GM18526 (cell line): ENCODE data around the gene OVOL3.

Experiments used
- POLR2A ChIP-seq: IDR thresholded peaks from 3 replicates; pipeline ENCODE4 v1.6.1; 2011; ENCODE audit not compliant: insufficient read length; ENCODE audit errors: extremely low read depth

The OVOL3 gene

DNA sequence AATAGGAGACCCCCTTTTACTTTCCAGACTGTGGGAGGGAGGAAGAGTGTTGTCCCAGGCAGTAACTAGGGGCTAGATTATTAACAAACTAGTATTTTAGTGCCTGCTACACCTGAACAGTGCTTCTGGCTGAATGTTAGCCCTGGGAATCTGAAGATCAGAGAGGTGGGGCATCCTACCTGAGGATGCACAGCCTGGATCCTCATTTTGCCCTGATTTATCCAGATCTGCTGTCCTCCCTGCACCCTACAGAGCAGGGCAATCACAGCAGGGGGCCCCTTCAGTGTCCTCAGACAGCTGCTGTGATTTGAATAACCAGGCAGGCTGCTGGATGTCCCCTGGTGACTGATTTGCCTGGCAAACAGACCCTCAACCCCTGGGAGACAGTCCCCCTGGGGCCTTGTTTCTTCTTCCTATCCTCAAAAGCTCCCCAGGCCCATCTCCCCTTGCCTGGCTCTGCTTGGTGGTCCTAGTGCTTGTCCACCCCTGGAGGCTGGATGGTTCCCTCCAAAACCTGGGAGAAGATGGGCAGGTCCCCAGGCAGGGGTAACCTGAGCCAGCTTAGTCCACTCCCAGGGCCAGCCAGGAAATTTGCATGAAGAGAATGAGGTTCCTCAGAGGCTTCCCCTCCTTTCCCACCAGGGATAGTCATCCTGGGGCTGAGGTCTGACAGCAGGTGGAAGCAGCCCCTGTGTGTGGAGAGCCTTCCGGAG lies at the start of gene OVOL3:
TSS of gene OVOL3 (plus strand) at position 657 of the 713 bp plus-strand sequence. CDS start 60 bp downstream, outside the sequence.
- TF ChIP-seq POLR2A, result no peak

- TF ChIP-seq POLR2A, result no peak
Measured at GRCh38 chr19:36061367-36061766, 49.6 kb upstream of the OVOL3 start.

- no peak for TF ChIP-seq POLR2A
Measured at GRCh38 chr19:36064826-36065225, 46.1 kb upstream of the OVOL3 start.

GRCh38 chr19:36067681-36068080 lies 43.3 kb upstream of the OVOL3 start:
- no peak for TF ChIP-seq POLR2A

DNA sequence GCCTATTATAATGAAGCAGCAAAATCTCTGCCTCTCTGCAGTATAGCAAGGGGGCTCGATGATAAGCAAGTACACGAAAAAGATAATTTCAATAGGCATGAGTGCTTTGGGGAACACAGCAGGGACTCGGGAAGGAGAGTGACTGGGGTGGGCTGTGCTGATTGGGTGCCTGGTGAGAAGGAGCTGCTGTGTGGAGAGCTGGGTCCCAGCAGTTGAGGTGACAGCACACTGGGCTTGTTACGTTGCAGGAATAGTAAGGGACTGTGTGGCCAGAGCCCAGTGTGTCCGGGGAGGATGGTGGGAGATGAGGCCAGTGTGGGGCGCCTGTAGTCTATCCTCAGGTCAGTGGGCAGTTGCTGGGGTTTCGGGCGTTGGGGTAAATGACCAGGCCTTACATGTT lies 38.9 kb upstream of the OVOL3 start:
- no peak for TF ChIP-seq POLR2A

DNA sequence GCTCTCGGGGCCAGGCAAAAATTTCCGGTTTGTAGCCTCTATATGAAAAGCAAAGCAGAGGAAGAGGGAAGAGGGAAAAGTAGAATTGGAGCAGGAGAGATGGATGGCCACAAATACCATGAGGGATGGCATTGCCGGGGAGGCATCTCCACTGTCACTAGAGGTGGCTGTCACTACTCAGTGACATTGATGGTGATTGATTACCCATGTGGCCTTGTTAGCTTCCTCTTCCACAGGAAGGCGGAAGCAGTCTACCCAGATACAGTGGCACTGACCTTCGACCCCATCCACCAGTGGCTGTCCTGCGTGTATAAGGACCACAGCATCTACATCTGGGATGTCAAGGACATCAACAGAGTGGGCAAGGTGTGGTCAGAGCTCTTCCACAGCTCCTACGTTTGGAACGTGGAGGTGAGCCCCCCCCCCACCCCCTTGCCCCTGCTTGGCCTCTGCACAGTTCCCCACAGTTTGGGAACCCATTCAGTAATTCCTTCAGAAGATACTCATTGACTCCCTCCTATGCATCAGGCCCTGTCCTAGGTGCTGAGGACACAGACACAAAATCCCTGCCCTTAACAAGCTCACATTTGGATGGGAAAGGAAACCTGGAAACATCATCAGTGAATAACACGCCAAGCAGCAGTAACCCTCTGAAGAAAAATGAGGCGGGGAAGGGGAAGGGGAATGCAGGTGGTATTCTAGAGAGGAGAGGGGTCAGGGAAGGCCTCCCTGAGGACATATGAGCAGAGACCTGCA lies 37.6 kb upstream of the OVOL3 start:
- TF ChIP-seq POLR2A, result no peak

- no peak for TF ChIP-seq POLR2A
Measured at GRCh38 chr19:36079389-36079945, 31.5 kb upstream of the OVOL3 start.

DNA sequence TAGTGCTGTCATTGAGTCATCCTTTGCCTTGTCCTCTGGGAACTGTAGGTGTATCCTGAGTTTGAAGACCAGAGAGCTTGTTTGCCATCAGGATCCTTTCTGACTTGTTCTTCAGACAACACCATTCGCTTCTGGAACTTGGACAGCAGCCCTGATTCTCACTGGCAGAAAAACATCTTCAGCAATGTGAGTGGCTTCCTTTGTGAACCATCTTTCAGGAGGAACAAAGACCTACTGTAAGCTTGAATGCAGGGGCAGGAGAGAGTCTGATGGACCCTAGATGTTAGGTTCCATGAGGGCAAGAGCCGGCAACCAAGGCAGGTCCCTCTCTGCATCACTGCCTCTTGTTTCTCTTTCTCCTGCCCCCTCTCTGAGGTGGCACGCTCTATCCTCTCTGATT lies 29.6 kb upstream of the OVOL3 start:
- no peak for TF ChIP-seq POLR2A

DNA sequence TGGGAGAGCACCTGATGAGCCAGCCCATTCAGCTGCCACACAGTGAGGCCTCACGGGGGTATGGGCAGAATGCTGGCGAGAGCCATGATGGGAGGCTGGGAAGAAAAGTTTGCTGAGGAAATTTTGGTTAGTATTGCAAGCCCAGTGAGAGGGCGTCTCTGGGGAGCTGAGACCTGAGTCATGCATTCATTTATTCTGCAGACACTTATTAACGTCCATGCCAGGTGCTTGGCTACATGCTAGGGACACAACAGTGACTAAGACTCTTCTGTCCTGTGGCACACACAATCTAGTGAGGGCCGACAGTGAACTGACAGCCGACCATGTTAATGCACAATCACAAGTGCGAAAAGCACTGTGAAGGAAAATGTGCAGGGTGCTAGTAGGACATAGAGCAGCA lies 29.0 kb upstream of the OVOL3 start:
- no peak for TF ChIP-seq POLR2A

- TF ChIP-seq POLR2A, result no peak
Measured at GRCh38 chr19:36082916-36083315, 28.0 kb upstream of the OVOL3 start.

DNA sequence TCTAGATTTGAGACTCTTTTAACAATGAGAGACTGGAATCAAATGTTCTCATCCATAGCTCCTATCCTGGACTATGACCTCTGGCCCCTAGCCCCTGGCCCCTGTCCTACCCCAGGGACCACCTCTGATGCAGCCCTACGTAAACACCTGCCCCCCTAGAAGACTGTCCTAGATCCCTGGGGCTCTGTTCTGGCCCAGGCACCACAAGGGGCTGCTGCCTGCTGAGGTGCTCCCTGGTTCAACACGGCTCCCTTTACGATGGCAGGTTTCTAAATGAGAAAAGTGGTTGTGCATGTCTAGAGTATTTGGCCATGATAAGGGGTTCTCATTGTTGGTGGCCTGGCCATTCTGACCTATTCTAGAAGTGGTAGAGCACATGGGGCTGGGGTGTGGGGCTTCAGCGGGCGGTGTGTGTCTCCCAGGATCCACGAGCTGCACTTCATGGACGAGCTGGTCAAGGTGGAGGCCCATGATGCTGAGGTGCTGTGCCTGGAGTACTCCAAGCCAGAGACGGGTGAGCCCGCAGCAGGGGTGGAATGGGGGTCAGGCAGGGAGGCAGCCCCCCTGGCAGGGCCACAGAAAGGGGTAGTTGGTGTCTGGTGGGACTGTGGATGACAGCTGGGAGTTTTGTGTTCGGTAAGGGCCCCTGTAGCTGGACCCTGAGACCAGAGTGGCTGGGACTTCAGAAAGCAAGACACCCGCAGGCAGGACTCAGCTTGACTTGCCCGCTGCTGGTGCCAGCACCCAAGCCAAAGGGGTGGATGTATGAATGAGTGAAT lies 26.5 kb upstream of the OVOL3 start:
- TF ChIP-seq POLR2A, result no peak

- TF ChIP-seq POLR2A, result no peak
Measured at GRCh38 chr19:36086326-36086725, 24.6 kb upstream of the OVOL3 start.

DNA sequence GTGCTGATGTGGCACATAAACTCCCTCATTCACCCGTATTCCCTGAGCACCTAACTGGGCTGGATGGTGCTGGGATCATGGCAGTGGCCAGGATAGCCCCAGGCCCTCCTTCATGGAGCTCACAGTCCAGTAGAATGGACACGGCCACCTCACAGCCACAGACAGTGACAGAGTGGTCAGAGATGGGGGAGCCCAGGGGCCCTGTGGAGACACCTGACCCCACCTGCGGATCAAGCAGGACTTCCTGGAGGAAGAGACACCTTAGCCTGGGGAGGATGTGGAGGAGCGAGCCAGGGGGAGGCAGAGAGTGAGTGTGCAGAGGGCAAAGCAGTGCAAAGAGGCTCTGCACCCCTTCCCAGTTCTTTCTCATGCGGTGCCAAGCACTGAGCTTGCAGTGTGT lies 21.1 kb upstream of the OVOL3 start:
- no peak for TF ChIP-seq POLR2A

GRCh38 chr19:36090910-36091695 lies 19.8 kb upstream of the OVOL3 start:
- no peak for TF ChIP-seq POLR2A

DNA sequence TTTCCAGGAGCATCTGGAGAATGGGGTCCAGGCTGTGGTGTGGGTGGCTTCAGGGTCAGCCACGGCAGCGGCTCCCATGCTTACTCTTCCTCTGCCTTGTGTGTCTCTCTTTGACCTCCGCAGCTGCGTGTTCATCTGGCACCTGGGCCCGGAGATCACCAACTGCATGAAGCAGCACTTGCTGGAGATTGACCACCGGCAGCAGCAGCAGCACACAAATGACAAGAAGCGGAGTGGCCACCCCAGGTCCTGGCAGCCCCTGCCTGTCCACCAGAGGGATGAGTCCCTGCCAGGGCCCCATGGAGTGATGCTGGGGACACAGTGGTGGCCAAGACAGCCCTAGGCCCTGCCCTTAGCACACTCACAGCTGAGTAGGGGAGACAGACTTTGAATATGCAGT lies 18.4 kb upstream of the OVOL3 start:
- TF ChIP-seq POLR2A, result no peak
